ENCODE measurements around the gene MMRN2.

MMRN2 gene

GRCh38 chr10:86929468-86930380, 27.7 kb downstream of the MMRN2 start:
- DNase-seq, result peak in 1 of 42 donors; percentile 23
- intact Hi-C loops (cut with DNase I), result loop anchor here (10.0 kb wide), 1 partner anchor 165 kb away; the partner anchor contains the start of genes GLUD1 and SHLD2

- no peak for DNase-seq
- intact Hi-C loops (cut with DNase I), result no loop called here
These were observed 34.9 kb downstream of the MMRN2 start for GRCh38 chr10:86922553-86922961.

- intact Hi-C loops (cut with DNase I), result no loop called here
- peak in 1 of 42 donors; percentile 57 for DNase-seq
These were observed 39.4 kb downstream of the MMRN2 start for GRCh38 chr10:86918022-86918471.

- DNase-seq, result no peak
- intact Hi-C loops (cut with DNase I), result no loop called here
These were observed 42.7 kb downstream of the MMRN2 start for GRCh38 chr10:86914734-86915133.

DNA sequence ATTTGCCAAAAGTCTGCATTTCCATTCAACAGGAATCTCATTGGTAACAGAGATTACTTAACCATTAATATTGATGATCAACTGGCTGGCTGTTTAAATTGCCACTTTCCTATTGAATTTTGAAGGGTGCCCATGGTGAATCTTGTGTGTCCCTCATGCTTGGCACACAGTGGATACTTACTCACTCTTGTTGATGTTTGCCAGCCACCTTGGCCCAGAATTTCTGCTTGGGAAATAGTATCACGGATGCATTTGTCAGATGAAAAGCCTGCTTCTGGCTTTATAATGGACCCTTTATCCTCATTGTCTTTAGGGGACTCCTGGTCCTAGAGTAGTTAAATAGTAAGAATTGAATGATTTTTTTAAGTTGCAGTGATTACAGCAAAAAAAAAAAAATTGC, 52.0 kb downstream of the MMRN2 start:
- peak in 2 of 42 donors; percentile 17 to 58 for DNase-seq
- intact Hi-C loops (cut with DNase I), result no loop called here

GRCh38 chr10:86904600-86904999, 52.8 kb downstream of the MMRN2 start:
- intact Hi-C loops (cut with DNase I), result no loop called here

DNA sequence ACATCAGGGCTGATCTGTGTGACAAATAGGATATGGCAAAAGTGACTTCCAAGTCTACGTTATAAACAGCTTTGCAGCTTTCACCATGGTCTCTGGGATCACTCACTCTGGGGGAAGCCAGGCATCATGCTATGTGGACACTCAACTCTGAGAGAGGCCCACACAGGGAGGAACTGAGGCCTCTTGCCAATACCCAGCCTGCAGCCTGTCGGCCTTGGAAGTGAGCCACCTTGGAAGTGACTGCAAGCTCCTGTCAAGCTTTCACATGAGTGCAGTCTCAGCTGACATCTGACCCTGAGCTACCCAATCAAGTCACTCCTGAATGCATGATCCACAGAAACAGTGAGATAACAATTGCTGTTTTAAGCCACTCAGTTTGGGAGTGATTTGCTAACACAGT, 56.5 kb downstream of the MMRN2 start:
- intact Hi-C loops (cut with DNase I), result no loop called here
- DNase-seq, result peak; percentile 18 to 86 (median 62)

More at GRCh38 chr10:86904600-86904999, 52.8 kb downstream of the MMRN2 start:
- DNase-seq, result no peak

DNA sequence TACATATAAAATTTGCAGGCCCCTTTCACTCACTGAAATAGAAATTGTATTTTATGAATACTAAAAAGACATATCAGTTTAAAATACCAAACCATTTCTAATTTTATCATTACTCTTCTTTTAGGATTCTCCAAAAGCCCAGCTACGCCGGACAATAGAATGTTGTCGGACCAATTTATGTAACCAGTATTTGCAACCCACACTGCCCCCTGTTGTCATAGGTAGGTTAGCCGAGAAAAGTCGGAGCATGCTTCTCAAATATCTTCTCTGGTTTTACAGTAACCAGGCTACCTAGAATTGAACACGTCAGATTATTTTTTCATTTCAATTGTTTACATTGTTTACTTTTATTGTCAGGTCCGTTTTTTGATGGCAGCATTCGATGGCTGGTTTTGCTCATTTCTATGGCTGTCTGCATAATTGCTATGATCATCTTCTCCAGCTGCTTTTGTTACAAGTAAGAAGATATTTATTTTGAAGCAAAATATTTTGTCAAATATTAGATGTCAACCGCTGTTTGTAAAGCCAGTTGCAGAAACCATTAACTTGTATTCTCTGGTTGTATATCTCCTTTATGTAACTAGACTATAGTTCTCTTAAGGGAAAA, 57.6 kb downstream of the MMRN2 start:
- intact Hi-C loops (cut with DNase I), result loop anchor here (5.0 to 10.0 kb wide), 3 partner anchors 142 to 495 kb away; partner anchors contain the start of gene BMPR1A

DNA sequence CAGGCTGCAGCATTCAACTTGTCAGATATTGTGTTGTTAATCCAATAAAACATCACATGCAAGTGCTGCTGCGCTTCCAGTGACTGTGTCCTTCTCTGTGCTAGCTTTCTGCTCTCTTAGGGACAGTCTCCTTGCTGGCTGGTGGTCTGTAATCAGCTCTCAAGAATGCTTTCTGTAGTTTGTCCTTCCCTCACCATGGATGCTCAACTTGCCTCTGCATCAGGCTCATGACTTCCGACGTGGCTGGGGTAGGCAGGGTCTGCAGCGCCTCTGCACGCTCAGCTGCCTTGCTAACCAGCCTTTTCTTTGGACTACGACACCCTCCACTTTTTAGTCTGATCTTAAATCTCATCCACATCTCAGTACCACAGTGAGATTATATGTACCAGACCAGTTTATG, 58.3 kb downstream of the MMRN2 start:
- intact Hi-C loops (cut with DNase I), result loop anchor here (5.0 to 10.0 kb wide), 3 partner anchors 142 to 494 kb away; partner anchors contain the start of gene BMPR1A
- peak in 21 of 42 donors; percentile 7 to 54 (median 20) for DNase-seq

More for the DNA sequence above, 57.6 kb downstream of the MMRN2 start:
- DNase-seq, result peak in 41 of 42 donors; percentile 35 to 89 (median 73)

DNA sequence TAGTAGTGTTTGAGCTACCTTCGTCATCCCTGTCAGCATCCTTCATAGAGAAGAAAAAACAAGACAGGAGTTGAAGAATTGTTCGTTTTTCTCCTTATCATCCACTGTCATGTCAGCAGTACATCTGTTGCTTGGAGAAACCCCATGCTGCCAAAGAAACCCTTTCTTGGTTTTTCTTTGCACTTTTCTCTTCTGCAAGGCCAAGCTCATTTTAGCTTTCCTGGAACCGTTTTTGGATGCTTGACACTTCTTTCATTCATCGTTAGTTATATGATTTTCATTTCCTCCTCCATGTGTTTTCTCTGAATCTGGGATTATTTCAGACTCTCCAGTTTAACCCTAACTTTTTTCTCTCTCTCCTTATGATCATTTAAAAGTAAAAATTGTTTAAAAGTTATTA, 58.9 kb downstream of the MMRN2 start:
- intact Hi-C loops (cut with DNase I), result loop anchor here (5.0 to 10.0 kb wide), 3 partner anchors 141 to 494 kb away; partner anchors contain the start of gene BMPR1A
- no peak for DNase-seq

DNA sequence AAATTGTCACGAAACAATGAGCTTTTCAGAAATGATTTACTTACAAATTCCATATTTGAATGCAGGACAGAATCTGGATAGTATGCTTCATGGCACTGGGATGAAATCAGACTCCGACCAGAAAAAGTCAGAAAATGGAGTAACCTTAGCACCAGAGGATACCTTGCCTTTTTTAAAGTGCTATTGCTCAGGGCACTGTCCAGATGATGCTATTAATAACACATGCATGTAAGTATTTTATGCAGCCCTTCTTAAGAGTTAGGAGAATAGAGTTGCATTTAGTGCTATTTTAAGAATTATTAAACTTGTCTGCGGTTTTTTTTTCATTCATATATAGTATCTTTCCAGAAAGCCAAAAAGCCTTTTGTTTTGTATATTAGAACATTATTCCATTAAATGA, 67.4 kb downstream of the MMRN2 start:
- no peak for DNase-seq
- intact Hi-C loops (cut with DNase I), result loop anchor here (10.0 kb wide), 1 partner anchor 485 kb away; no protein-coding TSS in a partner anchor

DNA sequence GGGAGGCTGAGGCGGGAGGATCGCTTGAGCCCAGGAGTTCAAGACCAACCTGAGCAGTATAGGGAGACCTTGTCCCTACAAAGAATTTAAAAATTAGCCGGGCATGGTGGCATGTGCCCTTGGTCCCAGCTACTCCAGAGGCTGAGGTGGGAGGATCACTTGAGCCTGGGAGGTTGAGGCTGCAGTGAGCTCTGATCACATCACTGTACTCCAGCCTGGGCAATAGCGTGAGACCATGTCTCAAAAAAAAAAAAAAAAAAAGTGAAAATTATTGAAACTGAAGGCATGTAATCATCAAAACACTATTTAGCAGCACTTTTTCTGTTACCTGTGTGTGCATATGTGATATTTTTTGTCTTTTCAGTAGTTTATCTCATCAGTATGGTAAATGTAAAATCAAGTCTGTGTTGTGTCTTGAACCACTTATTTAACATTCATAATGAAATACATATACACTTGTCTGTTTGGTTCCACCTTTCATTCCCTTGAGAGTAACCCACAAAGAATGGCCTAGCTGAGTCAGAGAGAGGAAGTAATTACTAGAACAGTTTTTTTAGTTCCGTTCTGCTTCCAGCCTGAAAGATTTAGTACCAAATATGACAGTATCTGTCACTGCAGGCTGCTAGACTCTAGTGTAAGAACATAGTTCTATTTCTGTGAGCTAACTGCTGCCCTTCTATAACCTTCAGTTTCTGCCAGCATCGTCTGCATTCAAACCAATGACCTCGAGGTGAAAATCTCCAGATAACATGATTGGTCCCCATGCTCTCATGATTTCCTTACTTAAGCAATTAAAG, 68.6 kb downstream of the MMRN2 start:
- DNase-seq, result no peak
- intact Hi-C loops (cut with DNase I), result no loop called here

All from head of caudate nucleus (tissue), 42 donors.